Measurements from ENCODE around the gene PPM1H.
"Not testable (repeated sequence)": the region's sequence is repeated elsewhere in the genome, so short reads cannot be mapped to it uniquely, and the experiment has no call there.

Gene PPM1H

GRCh38 chr12:62761658-62762057 is 173.3 kb downstream of the PPM1H start:
- no peak for DNase-seq (ENCODE audit: extremely low spot score)
- TF ChIP-seq CTCF (IDR thresholded peaks at IDR 0.05; ENCODE audit: control extremely low read depth, extremely low read depth, low read depth, missing control alignments): no peak
- POLR2A ChIA-PET: no interaction called here
- CTCF ChIA-PET: no interaction called here

DNA sequence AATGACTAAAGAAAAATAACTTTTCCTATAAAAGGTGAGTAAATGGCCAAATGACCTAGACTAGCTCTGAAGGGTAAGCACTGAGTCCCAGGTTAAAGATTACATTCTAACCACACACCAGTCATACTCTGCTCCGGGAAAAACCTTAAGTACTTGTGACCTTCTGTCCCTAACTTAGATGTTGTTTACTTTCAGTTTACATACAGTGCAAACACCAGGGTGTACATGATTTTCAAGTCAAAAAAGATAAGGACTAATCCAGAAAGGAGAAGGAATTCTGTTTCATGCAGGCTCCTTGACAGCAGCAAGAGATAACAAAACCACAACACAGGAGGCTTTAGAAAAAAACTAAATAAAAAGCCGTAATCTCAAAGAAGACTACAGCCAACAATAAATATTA is 174.2 kb downstream of the PPM1H start:
- DNase-seq (ENCODE audit: extremely low spot score): peak; percentile 27
- ChIA-PET CTCF (no interaction called here), POLR2A (no interaction called here)
- TF ChIP-seq CTCF (IDR thresholded peaks at IDR 0.05; ENCODE audit: control extremely low read depth, extremely low read depth, low read depth, missing control alignments): no peak

DNA sequence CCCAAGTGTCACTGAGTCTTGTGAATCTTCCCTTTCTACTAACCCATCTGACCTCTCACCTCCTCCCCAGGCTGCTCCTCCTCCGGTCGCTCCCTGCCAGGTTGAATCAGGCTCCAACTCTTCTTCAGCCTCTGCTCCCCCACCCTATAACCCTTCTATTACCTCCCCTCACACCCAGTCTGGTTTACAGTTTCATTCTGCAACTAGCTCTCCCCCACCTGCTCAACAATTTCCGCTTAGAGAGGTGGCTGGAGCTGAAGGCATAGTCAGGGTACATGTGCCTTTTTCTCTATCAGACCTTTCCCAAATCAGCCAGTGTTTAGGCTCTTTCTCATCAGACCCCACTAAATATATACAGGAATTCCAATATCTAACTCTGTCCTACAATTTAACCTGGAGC is 174.6 kb downstream of the PPM1H start:
- CTCF ChIA-PET; POLR2A ChIA-PET; DNase-seq (ENCODE audit: extremely low spot score): not testable (repeated sequence)

DNA sequence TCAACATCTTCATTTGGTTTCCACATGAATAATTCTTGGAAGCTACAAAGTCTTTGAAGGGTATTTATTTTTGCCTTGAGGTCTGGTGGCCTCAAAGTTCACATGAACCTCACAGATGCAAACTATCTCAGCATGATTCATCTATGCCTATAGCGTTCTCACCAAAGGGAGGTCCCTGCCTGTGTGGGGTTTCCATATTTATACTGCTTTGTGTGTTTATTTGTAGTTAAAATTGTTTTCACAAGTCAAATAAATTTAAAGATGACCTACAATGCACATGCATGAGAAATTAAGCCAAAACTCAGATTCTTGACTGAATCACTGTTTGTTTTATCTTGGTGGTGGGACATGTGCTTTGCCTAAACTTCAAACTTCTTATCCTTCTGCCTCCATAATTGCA is 176.7 kb downstream of the PPM1H start:
- CTCF ChIA-PET: no interaction called here
- TF ChIP-seq CTCF (IDR thresholded peaks at IDR 0.05; ENCODE audit: control extremely low read depth, extremely low read depth, low read depth, missing control alignments): no peak
- POLR2A ChIA-PET: no interaction called here
- DNase-seq (ENCODE audit: extremely low spot score): no peak

DNA sequence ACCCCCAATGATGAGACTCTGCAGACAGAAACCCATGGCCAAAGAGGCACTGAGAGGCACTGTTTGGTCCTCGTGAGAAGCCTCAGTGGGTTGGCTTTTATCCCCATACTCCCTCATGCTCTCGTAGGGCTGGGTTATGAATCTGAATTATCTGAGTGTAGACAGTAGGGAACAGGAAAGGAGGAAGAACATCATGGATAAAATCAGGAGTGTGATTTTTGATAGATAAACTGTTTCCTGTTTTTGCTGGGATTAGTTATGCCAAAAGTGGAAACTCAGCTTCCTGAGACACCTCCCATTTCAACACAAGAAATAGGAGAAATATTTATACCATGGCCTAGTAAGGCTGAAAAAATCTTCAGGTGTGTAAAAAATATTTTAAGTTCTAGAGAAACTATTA is 177.9 kb downstream of the PPM1H start:
- DNase-seq (ENCODE audit: extremely low spot score): no peak
- ChIA-PET POLR2A (no interaction called here), CTCF (no interaction called here)
- TF ChIP-seq CTCF (IDR thresholded peaks at IDR 0.05; ENCODE audit: control extremely low read depth, extremely low read depth, low read depth, missing control alignments): no peak

- ChIA-PET CTCF (interaction anchor here (1.0 to 1.1 kb wide), 2 partner anchors 12 to 173 kb away, joined by 3 read pairs; no protein-coding TSS in a partner anchor), POLR2A (no interaction called here)
- no peak for TF ChIP-seq CTCF (IDR thresholded peaks at IDR 0.05; ENCODE audit: control extremely low read depth, extremely low read depth, low read depth, missing control alignments)
- DNase-seq (ENCODE audit: extremely low spot score): no peak
Measured at GRCh38 chr12:62754706-62755105, 180.2 kb downstream of the PPM1H start.

DNA sequence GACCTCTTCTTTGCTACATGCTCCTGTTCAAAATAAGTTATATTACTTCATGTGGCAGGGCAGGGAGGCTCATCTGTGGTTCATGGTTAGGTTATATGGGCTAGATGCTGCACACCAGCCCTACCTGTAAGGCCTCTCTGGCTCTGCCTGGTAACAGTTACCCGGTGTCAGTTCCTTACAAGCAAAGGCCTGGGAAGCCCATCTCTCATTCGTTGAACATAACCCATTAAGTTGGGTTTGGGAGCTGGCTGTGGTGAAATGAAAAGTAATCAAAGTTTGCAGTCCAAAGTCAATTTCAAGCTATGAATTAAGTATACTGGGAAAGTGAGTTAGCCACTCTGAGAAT is 183.2 kb downstream of the PPM1H start:
- CTCF ChIA-PET: interaction anchor here (0.9 kb wide), 1 partner anchor 13 kb away, joined by 4 read pairs; no protein-coding TSS in a partner anchor
- TF ChIP-seq CTCF (IDR thresholded peaks at IDR 0.05; ENCODE audit: control extremely low read depth, extremely low read depth, low read depth, missing control alignments): no peak
- DNase-seq (ENCODE audit: extremely low spot score): no peak
- POLR2A ChIA-PET: no interaction called here
